K562 (cell line): ENCODE data around the gene HAUS3. TPM values are rescaled to one million over a fixed set of nuclear protein-coding genes. Genes with fewer than 3 reads are reported as not detected.

Source experiments
- ATAC-seq: fragments of 200-7000 bp; cut with Tn5 transposase; 3 replicates; pipeline ENCODE4 v1.9.1; 2020; ENCODE audit warnings: moderate library complexity
- BruUV-seq: library from RNA; stranded (reverse); fragments of 400-500 nt; replicated peaks from 2 replicates; lab custom pipeline; 2021; lab: Mats Ljungman, UMichigan
- CTCF ChIA-PET: fragments of 300-600 bp; formaldehyde crosslinking; extraction: SDS; loops from one replicate; lab custom pipeline; 2021; ENCODE audit warnings: low intra/inter-chr PET ratio; lab: Yijun Ruan, JAX
- POLR2A ChIA-PET: fragments of 300-600, 350-650 bp; sonication (Branson Sonifier 250); formaldehyde crosslinking; extraction: SDS; loops from one replicate; lab custom pipeline; 2021; ENCODE audit warnings: antibody characterized with exemption, inconsistent platforms; lab: Yijun Ruan, JAX
- DNase-seq, 4 experiments: peaks; one replicate each; pipeline versions ENCODE4 v3.0.0 to v3.0.0-alpha.2; 2011 to 2018; ENCODE audit warnings: low spot score in 3 of 4, mixed read lengths in 3 of 4; ENCODE audit errors: extremely low read depth in 1 of 4
- FAIRE-seq: peaks from 2 replicates; lab custom pipeline; 2011; peaks lifted over from hg19 to GRCh38; lab: Jason Lieb, UNC
- H2AFZ ChIP-seq: 2 replicates; pipeline ENCODE4 v1.6.0; 2011; ENCODE audit warnings: low read depth, low read length, control low read depth, inconsistent platforms
- H3K27ac ChIP-seq: fragments of 200-600 bp; 3 replicates; pipeline ENCODE4 v1.8.0; 2011; ENCODE audit warnings: low read depth, mild to moderate bottlenecking, control low read depth, inconsistent platforms, low read length, moderate library complexity, mixed read lengths; ENCODE audit errors: extremely low read depth
- H3K27me3 ChIP-seq, 2 experiments: fragments of 300-600 bp in 1 of 2; 2 replicates in 1 of 2; 3 replicates in 1 of 2; pipeline versions ENCODE4 v1.6.0 to v1.8.0; 2011; ENCODE audit warnings: inconsistent platforms in 2 of 2, low read length in 2 of 2, mild to moderate bottlenecking in 1 of 2, mixed read lengths in 1 of 2, moderate library complexity in 1 of 2; ENCODE audit not compliant: control insufficient read depth in 2 of 2, insufficient read depth in 2 of 2
- H3K36me3 ChIP-seq: fragments of 300-600 bp; 3 replicates; pipeline ENCODE4 v1.8.0; 2011; ENCODE audit warnings: mild to moderate bottlenecking, low read length, inconsistent platforms; ENCODE audit not compliant: control insufficient read depth, insufficient read depth
- H3K4me1 ChIP-seq, 2 experiments: fragments of 200-600 bp in 1 of 2; replicated peaks in 1 of 2; 2 replicates in 1 of 2; 3 replicates in 1 of 2; pipeline versions ENCODE4 v1.5.1 to v1.8.0; 2011; ENCODE audit warnings: inconsistent platforms in 2 of 2, low read length in 2 of 2, mild to moderate bottlenecking in 1 of 2, mixed read lengths in 1 of 2, moderate library complexity in 1 of 2; ENCODE audit not compliant: control insufficient read depth in 2 of 2, insufficient read depth in 2 of 2
- H3K4me2 ChIP-seq: 2 replicates; pipeline ENCODE4 v1.6.1; 2011; ENCODE audit warnings: low read length, control low read depth, inconsistent platforms, mixed read lengths; ENCODE audit not compliant: insufficient read depth
- H3K4me3 ChIP-seq: fragments of 200-600 bp; sonication (generic), shearing (Covaris generic); 2 replicates; pipeline ENCODE4 v1.5.1; 2016; ENCODE audit warnings: control low read depth, inconsistent platforms
- H3K79me2 ChIP-seq: fragments of 200-600 bp; 3 replicates; pipeline ENCODE4 v1.8.0; 2011; ENCODE audit warnings: low read length, inconsistent platforms; ENCODE audit not compliant: control insufficient read depth, insufficient read depth
- H3K9ac ChIP-seq, 2 experiments: 2 replicates each; pipeline versions ENCODE4 v1.6.0 to v1.6.1; 2011; ENCODE audit warnings: low read depth in 2 of 2, low read length in 2 of 2, control low read depth in 1 of 2, inconsistent platforms in 1 of 2, mild to moderate bottlenecking in 1 of 2, mixed read lengths in 1 of 2; ENCODE audit not compliant: insufficient read depth in 1 of 2
- H3K9me1 ChIP-seq: one replicate; pipeline ENCODE4 v1.6.0; 2011; ENCODE audit warnings: inconsistent platforms, mild to moderate bottlenecking, low read length, moderate library complexity; ENCODE audit not compliant: control insufficient read depth, insufficient read depth
- H3K9me3 ChIP-seq: replicated peaks from 2 replicates; pipeline ENCODE4 v1.5.1; 2011; ENCODE audit warnings: low read depth, low read length, inconsistent platforms; ENCODE audit not compliant: control insufficient read depth, insufficient read depth
- H4K20me1 ChIP-seq: replicated peaks from 2 replicates; pipeline ENCODE4 v1.6.1; 2011; ENCODE audit warnings: low read length, inconsistent platforms, mixed read lengths; ENCODE audit not compliant: control insufficient read depth, insufficient read depth
- ARID3B ChIP-seq: fragments of 250-450 bp; sonication (Bioruptor Pico); IDR thresholded peaks from 2 replicates; pipeline ENCODE4 v1.4.0; 2020; ENCODE audit warnings: borderline replicate concordance
- DACH1 ChIP-seq: fragments of 450-650 bp; IDR thresholded peaks from 2 replicates; pipeline ENCODE4 v1.6.1; 2018; ENCODE audit not compliant: partially characterized antibody
- ETS2 ChIP-seq: IDR thresholded peaks from 2 replicates; pipeline ENCODE4 v1.6.1; 2016; ENCODE audit warnings: borderline replicate concordance, missing genetic modification characterization, mild to moderate bottlenecking, moderate library complexity, missing compliant biosample characterization; ENCODE audit not compliant: poor library complexity, severe bottlenecking
- HSF4 ChIP-seq: fragments of 250-450 bp; sonication (Bioruptor Pico); IDR thresholded peaks from 2 replicates; pipeline ENCODE4 v2.1.2; 2022; ENCODE audit warnings: mild to moderate bottlenecking, moderate library complexity, borderline replicate concordance
- MIER1 ChIP-seq: fragments of 450-650 bp; IDR thresholded peaks from 2 replicates; pipeline ENCODE4 v1.6.1; 2016; ENCODE audit warnings: antibody characterized with exemption, mild to moderate bottlenecking, low read depth
- NR3C1 ChIP-seq: sonication (generic); formaldehyde crosslinking; IDR thresholded peaks from 2 replicates; pipeline ENCODE4 v1.8.1; 2022; ENCODE audit warnings: missing genetic modification reagents
- PHB ChIP-seq: fragments of 250-450 bp; sonication (Bioruptor Pico); IDR thresholded peaks from 2 replicates; pipeline ENCODE4 v1.5.0; 2021
- PML ChIP-seq: IDR thresholded peaks from 2 replicates; pipeline ENCODE4 v1.6.1; 2012; ENCODE audit warnings: low read length, inconsistent platforms
- PURB ChIP-seq: sonication (generic); formaldehyde crosslinking; IDR thresholded peaks from 2 replicates; pipeline ENCODE4 v1.9.0; 2021; ENCODE audit warnings: low read depth, mild to moderate bottlenecking, missing genetic modification reagents
- PYGO2 ChIP-seq: fragments of 450-650 bp; IDR thresholded peaks from 2 replicates; pipeline ENCODE4 v1.6.1; 2016; ENCODE audit warnings: mild to moderate bottlenecking, missing genetic modification characterization, moderate library complexity, missing compliant biosample characterization
- STAT5B ChIP-seq: fragments of 250-450 bp; sonication (Bioruptor Pico); IDR thresholded peaks from 2 replicates; pipeline ENCODE4 v1.8.0; 2021; ENCODE audit warnings: mild to moderate bottlenecking, inconsistent platforms
- TCF7L2 ChIP-seq: fragments of 150-350 bp; IDR thresholded peaks from 2 replicates; pipeline ENCODE4 v1.6.1; 2016; ENCODE audit warnings: low read depth, mild to moderate bottlenecking, low read length, moderate library complexity
- TEAD1 ChIP-seq, 2 experiments: fragments of 450-650 bp in 1 of 2; sonication (generic) in 1 of 2; formaldehyde crosslinking; IDR thresholded peaks; 2 replicates each; pipeline versions ENCODE4 v1.4.0 to v1.8.0; 2020 to 2022; ENCODE audit warnings: mild to moderate bottlenecking in 2 of 2, missing genetic modification reagents in 1 of 2
- U2AF1 ChIP-seq: fragments of 200-400 bp; formaldehyde crosslinking; optimal IDR thresholded peaks from 2 replicates; pipeline ENCODE3; 2017; ENCODE audit warnings: mild to moderate bottlenecking, low read depth, low read length, moderate library complexity
- WGBS: fragments of 100-300 bp; shearing (Covaris generic); methylation state at CpG from one replicate; pipeline ENCODE4 v1.1.6; 2016; ENCODE audit warnings: low coverage, mixed read lengths; ENCODE audit not compliant: insufficient coverage; ENCODE audit errors: missing lambda C conversion rate; 5-methylcytosine and 5-hydroxymethylcytosine counted together
- in situ Hi-C: fragments of 300-500 bp; cut with MboI; formaldehyde crosslinking; loops from 4 replicates; pipeline ENCODE4 v1.15.0; 2018; ENCODE audit warnings: inconsistent platforms, mixed read lengths
- intact Hi-C: fragments of 100-400 bp; cut with micrococcal nuclease; formaldehyde crosslinking; loops from 2 replicates; pipeline ENCODE4 v1.14.2; 2022
- polyA plus RNA-seq, 8 experiments: library from polyadenylated mRNA; depleted of rRNA in 4 of 8; stranded (reverse) in 5 of 8; unstranded in 3 of 8; fragments of >200 nt; fragmentation: Nextera tagmentation in 2 of 8; fragmentation: Illumina TruSeq in 1 of 8; extraction: Ambion mirVana in 2 of 8; extraction: Trizol in 1 of 8; gene quantifications; 2 replicates each; pipeline versions ENCODE4 v1.2.1 to v1.2.3, GENCODE V29; 2011 to 2014; ENCODE audit warnings: inconsistent platforms in 1 of 8, missing spikeins in 1 of 8
- total RNA-seq, 7 experiments: library from RNA; depleted of rRNA in 6 of 7; stranded (reverse); fragments of >200 nt in 6 of 7; fragmentation: Illumina TruSeq in 2 of 7; extraction: Trizol in 2 of 7; gene quantifications; 2 replicates each; pipeline versions ENCODE4 v1.2.1 to v1.2.3, GENCODE V29; 2011 to 2021; ENCODE audit warnings: low replicate concordance in 1 of 7
- TF ChIP-seq, protein P1 (sequence below): fragments of 250-450 bp; sonication (Bioruptor Pico); IDR thresholded peaks from 2 replicates; pipeline ENCODE4 v1.5.0; 2021; ENCODE audit warnings: mild to moderate bottlenecking, moderate library complexity
- TF ChIP-seq, protein P2 (sequence below): fragments of 450-650 bp; formaldehyde crosslinking; IDR thresholded peaks from 2 replicates; pipeline ENCODE4 v1.4.0; 2020; ENCODE audit warnings: mild to moderate bottlenecking

Gene HAUS3
- total and polyA plus RNA-seq, 9 of the 15 experiments (the other 6 are each of a cell fraction or from before 2014, with no cell fraction given): 8.9 to 25.7 (median 21.5) TPM

DNA sequence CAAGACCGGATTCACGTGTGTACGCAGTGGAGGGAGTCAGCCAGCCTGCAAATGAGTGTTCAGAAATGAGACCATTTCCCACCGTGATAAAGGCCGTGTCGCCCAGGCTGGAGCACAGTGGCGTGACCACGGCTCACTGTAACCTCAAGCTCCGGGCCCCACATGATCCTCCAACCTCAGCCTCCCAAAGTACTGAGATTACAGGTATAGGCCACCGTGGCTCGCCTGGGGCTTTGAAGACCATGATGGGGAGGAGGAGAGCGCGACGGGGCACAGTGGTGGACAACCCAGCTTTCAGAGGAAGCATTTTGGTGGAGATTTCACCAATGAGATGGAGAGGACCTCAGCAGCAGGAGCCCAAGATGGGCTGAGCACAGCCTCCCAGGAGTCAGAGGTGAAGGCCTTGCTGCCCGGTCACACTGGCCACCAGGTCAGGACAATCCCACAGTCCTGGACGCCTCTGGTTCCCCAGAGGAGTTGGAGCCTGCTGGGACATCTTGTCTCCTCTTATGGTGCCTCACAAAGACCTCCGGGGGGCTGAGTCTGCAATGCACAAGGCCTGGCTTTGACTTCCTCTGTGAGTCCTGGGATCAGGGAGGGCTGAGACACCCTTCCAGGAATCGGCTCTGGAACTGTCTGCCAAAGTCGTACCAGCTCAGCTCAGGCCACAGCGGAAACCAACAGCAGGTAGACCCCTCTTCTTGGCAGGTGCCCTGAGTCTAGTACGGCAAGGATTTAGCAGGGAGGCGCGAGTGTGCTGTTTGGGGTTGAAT, 42.4 kb upstream of the HAUS3 start:
- BruUV-seq: no TSS peak
- 71% methylated on average over 21 of the region's 23 CpGs for WGBS
- in situ Hi-C loops (no loop called here), intact Hi-C loops (no loop called here)
- Histone ChIP-seq H3K4me1 (peaks cover 0 to 22% of the 10 kb centered on the region in 2 experiments; a peak in 2 of 5 replicates), H3K9me3 (no peaks in the 10 kb centered on the region), H3K9ac (no peak overlapping the region), H2AFZ (no peak overlapping the region), H3K27me3 (no peaks in the 10 kb centered on the region), H3K4me3 (no peak overlapping the region), H3K9me1 (peaks cover 2% of the 10 kb centered on the region), H3K4me2 (no peak overlapping the region), H3K27ac (no peak overlapping the region), H3K79me2 (no peaks in the 10 kb centered on the region), H3K36me3 (no peaks in the 10 kb centered on the region), H4K20me1 (no peaks in the 10 kb centered on the region)
- ChIA-PET POLR2A (interaction anchor here (0.6 to 0.7 kb wide), 2 partner anchors 28 to 153 kb away, joined by 3 read pairs; no protein-coding TSS in a partner anchor), CTCF (no interaction called here)
- FAIRE-seq (no peak), DNase-seq (no peak), ATAC-seq (no peak)
- TF ChIP-seq PHB (CRISPR knock-in tag) (no peak), ARID3B (CRISPR knock-in tag) (no peak), PYGO2 (tag) (no peak), TCF7L2 (no peak), STAT5B (CRISPR knock-in tag) (no peak), PURB (CRISPR knock-in tag) (no peak), ETS2 (tag) (no peak), HSF4 (no peak), NR3C1 (no peak), DACH1 (no peak), TEAD1 (CRISPR knock-in tag; IDR thresholded peaks at IDR 0.05) (no peak), MIER1 (no peak), U2AF1 (no peak), PML (no peak)
- TF ChIP-seq, protein P1, sequence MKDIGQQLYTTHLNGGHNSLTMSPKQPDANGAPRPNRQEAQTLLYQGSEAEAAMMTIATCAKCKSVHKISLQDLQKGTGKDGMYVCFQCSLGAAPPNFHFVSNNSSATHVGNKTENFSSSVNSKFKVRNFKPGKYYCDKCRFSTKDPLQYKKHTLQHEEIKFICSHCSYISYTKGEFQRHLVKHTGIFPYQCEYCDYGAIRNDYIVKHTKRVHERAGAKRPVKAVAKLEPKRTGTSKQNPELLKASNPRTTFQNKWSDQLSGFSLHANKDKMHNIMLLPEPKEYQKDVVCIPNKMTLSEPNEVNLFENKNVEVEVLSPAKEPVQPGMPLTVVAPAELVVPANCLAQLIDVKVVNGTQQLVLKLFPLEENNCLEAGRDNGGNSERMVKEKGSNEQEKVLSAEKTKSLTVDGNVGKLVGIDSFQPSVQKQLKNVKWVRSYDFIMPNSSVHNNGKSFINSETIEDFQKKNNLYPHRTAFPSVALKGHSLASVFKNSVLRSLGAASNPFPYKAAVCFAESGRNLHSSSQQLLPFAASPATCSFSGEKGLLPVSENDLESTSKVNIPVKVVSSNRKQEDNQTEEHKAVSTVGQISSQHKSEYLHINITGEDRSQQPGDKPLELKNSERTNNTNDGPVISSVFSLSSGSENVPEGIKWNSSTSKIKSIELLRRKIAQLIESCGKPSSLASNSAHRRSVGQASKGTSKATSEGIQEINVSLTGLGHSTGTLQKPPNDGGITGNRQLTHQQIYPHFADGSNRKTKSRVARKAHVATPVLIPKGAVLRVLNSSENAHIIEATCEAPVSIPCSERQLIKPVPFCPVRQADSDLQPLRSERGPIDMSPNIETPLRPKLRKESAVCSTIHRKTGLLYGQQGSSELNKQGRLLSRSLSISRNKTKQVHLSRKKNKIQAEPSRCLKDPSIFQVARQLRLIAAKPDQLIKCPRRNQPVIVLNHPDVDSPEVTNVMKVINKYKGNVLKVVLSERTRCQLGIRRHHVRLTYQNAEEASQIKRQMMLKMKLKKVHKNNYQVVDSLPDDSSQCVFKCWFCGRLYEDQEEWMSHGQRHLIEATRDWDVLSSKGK (CRISPR knock-in tag): no peak
- TF ChIP-seq, protein P2, sequence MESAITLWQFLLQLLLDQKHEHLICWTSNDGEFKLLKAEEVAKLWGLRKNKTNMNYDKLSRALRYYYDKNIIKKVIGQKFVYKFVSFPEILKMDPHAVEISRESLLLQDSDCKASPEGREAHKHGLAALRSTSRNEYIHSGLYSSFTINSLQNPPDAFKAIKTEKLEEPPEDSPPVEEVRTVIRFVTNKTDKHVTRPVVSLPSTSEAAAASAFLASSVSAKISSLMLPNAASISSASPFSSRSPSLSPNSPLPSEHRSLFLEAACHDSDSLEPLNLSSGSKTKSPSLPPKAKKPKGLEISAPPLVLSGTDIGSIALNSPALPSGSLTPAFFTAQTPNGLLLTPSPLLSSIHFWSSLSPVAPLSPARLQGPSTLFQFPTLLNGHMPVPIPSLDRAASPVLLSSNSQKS (CRISPR knock-in tag): no peak
